ENCODE data around the gene THBS1.

- no peak for TF ChIP-seq POLR2A (IDR thresholded peaks at IDR 0.05)
- TF ChIP-seq, protein P1, sequence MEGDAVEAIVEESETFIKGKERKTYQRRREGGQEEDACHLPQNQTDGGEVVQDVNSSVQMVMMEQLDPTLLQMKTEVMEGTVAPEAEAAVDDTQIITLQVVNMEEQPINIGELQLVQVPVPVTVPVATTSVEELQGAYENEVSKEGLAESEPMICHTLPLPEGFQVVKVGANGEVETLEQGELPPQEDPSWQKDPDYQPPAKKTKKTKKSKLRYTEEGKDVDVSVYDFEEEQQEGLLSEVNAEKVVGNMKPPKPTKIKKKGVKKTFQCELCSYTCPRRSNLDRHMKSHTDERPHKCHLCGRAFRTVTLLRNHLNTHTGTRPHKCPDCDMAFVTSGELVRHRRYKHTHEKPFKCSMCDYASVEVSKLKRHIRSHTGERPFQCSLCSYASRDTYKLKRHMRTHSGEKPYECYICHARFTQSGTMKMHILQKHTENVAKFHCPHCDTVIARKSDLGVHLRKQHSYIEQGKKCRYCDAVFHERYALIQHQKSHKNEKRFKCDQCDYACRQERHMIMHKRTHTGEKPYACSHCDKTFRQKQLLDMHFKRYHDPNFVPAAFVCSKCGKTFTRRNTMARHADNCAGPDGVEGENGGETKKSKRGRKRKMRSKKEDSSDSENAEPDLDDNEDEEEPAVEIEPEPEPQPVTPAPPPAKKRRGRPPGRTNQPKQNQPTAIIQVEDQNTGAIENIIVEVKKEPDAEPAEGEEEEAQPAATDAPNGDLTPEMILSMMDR (IDR thresholded peaks at IDR 0.05) = peak; percentile 89 to 99 (median 95)
These were observed 778 bp upstream of the THBS1 start for GRCh38 chr15:39580117-39580484.

Data from uterus (tissue), 2 donors.